Mammary epithelial cell (primary cell): Measurements from ENCODE around the gene GLT6D1.

Experiments used
- EZH2 ChIP-seq: IDR thresholded peaks from 2 replicates; pipeline ENCODE4 v1.6.1; 2012; ENCODE audit warnings: low read length, inconsistent platforms, borderline replicate concordance
- TF ChIP-seq, protein P1 (sequence below), 2 donors: IDR thresholded peaks in 1 of 2; conservative IDR thresholded peaks in 1 of 2; 2 replicates each; pipeline ENCODE4 v1.5.1; 2011 to 2012; ENCODE audit warnings: inconsistent platforms in 2 of 2, low read length in 2 of 2, mild to moderate bottlenecking in 2 of 2, control low read depth in 1 of 2, low read depth in 1 of 2; ENCODE audit not compliant: insufficient read depth in 1 of 2; ENCODE audit errors: extremely low read depth in 1 of 2

- TF ChIP-seq EZH2 = no peak
- TF ChIP-seq, protein P1, sequence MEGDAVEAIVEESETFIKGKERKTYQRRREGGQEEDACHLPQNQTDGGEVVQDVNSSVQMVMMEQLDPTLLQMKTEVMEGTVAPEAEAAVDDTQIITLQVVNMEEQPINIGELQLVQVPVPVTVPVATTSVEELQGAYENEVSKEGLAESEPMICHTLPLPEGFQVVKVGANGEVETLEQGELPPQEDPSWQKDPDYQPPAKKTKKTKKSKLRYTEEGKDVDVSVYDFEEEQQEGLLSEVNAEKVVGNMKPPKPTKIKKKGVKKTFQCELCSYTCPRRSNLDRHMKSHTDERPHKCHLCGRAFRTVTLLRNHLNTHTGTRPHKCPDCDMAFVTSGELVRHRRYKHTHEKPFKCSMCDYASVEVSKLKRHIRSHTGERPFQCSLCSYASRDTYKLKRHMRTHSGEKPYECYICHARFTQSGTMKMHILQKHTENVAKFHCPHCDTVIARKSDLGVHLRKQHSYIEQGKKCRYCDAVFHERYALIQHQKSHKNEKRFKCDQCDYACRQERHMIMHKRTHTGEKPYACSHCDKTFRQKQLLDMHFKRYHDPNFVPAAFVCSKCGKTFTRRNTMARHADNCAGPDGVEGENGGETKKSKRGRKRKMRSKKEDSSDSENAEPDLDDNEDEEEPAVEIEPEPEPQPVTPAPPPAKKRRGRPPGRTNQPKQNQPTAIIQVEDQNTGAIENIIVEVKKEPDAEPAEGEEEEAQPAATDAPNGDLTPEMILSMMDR (conservative IDR thresholded peaks at IDR 0.05 in 1 of 2, IDR thresholded peaks at IDR 0.05 in 1 of 2; ENCODE audit: extremely low read depth in 1 of 2, insufficient read depth in 1 of 2, low read depth in 1 of 2, low read length in 2 of 2) = no peak
These were observed 65.0 kb downstream of the GLT6D1 start for GRCh38 chr9:135574331-135574730.
